GM18870 (cell line): ENCODE data around the gene METTL23.
"Not testable (repeated sequence)": the region's sequence is repeated elsewhere in the genome, so short reads cannot be mapped to it uniquely, and the experiment has no call there.

ENCODE experiments used
- ATAC-seq: cut with Tn5 transposase; IDR thresholded peaks from one replicate; pipeline ENCODE4 v1.9.1; 2021; ENCODE audit warnings: moderate library complexity; ENCODE audit not compliant: unreplicated experiment

Gene METTL23

GRCh38 chr17:76710863-76711611 lies 15.6 kb upstream of the METTL23 start, which contains the start of gene MXRA7:
Gene MXRA7 (minus strand): TSS chr17:76710965. CDS start chr17:76710946, 19 bp downstream.
- no peak for ATAC-seq

GRCh38 chr17:76712321-76712720 lies 14.3 kb upstream of the METTL23 start:
- ATAC-seq, result not testable (repeated sequence)

- no peak for ATAC-seq
Observed at GRCh38 chr17:76713765-76714164, 12.9 kb upstream of the METTL23 start.

GRCh38 chr17:76714336-76714735 lies 12.3 kb upstream of the METTL23 start:
- ATAC-seq, result no peak

- no peak for ATAC-seq
Observed at GRCh38 chr17:76714822-76715495, 11.7 kb upstream of the METTL23 start.

GRCh38 chr17:76715496-76715830 lies 11.2 kb upstream of the METTL23 start:
- no peak for ATAC-seq

GRCh38 chr17:76716146-76716838 lies 10.3 kb upstream of the METTL23 start:
- no peak for ATAC-seq

GRCh38 chr17:76716839-76717215 lies 9.8 kb upstream of the METTL23 start:
- no peak for ATAC-seq

- no peak for ATAC-seq
Observed at GRCh38 chr17:76718516-76718915, 8.1 kb upstream of the METTL23 start.

GRCh38 chr17:76720211-76720610 lies 6.4 kb upstream of the METTL23 start:
- ATAC-seq, result no peak

GRCh38 chr17:76720941-76721340 lies 5.7 kb upstream of the METTL23 start:
- no peak for ATAC-seq

GRCh38 chr17:76721463-76721862 lies 5.2 kb upstream of the METTL23 start:
- no peak for ATAC-seq

GRCh38 chr17:76722279-76722678 lies 4.4 kb upstream of the METTL23 start:
- no peak for ATAC-seq

GRCh38 chr17:76722977-76723376 lies 3.7 kb upstream of the METTL23 start:
- ATAC-seq, result not testable (repeated sequence)

- no peak for ATAC-seq
Observed at GRCh38 chr17:76723812-76724211, 2.8 kb upstream of the METTL23 start.

GRCh38 chr17:76725580-76726230 lies 934 bp upstream of the METTL23 start:
- no peak for ATAC-seq

- ATAC-seq, result peak; percentile 77
Observed at GRCh38 chr17:76726231-76726775, 336 bp upstream of the METTL23 start, which contains the start of gene JMJD6. Gene JMJD6 (minus strand): TSS chr17:76726606. CDS start chr17:76726475, 131 bp downstream.

- no peak for ATAC-seq
Observed at GRCh38 chr17:76727745-76728456, 1.3 kb downstream of the METTL23 start.

- not testable (repeated sequence) for ATAC-seq
Observed at GRCh38 chr17:76731800-76732733, 5.4 kb downstream of the METTL23 start.
